ENCODE results near the gene ETFBKMT. TPM values are rescaled to one million over a fixed set of nuclear protein-coding genes. Genes with fewer than 3 reads are reported as not detected.
"Not testable (repeated sequence)": the region's sequence is repeated elsewhere in the genome, so short reads cannot be mapped to it uniquely, and the experiment has no call there.

ETFBKMT gene
- total RNA-seq, 1 donor from 2014 or later = 2.2 TPM

DNA sequence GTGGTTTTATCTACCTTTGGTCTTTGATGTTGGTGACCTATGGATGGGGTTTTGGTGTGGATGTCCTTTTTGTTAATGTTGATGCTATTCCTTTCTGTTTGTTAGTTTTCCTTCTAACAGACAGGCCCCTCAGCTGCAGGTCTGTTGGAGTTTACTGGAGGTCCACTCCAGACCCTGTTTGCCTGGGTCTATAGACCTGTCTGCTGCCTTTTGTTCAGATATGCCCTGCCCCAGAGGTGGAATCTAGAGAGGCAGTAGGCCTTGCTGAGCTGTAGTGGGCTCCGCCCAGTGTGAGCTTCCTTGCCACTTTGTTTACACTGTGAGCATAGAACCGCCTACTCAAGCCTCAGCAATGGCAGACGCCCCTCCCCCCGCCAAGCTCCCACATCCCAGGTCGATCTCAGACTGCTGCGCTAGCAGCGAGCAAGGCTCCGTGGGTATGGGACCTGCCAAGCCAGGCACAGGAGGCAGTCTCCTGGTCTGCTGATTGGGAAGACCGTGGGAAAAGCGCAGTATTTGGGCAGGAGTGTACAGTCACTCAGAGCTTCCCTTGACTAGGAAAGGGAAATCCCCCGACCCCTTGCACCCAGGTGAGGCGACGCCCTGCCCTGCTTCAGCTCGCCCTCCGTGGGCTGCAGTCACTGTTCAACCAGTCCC is 59.2 kb downstream of the ETFBKMT start:
- not testable (repeated sequence) for DNase-seq (ENCODE audit: low read depth in 2 of 2)

DNA sequence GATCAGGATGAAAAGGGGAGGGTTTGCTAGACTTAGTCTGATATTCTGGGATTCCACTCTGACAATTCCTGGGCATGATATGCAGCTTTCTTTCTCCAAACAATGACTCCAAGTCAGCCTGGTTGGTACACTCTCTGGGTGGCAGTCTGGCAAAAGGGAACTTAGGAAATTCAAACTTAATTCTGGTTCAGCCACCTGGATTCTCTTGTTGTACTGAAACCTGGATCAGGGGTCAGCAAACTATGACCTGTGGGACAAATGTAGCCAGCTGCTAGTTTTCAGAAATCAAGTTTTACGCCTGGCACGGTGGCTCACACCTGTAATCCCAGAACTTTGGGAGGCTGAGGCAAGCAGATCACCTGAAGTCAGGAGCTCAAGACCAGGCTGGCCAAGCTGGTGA is 63.1 kb downstream of the ETFBKMT start:
- no peak for DNase-seq (ENCODE audit: low read depth in 2 of 2)

Other genes with a start within 250 kb of the ETFBKMT start
- 5.9 and 8.9 TPM in 2 replicates for gene DENND5B, start 68.6 kb upstream of the ETFBKMT start, total RNA-seq
- 7.8 and 9.0 TPM in 2 replicates for gene AMN1, start 69.3 kb downstream of the ETFBKMT start, total RNA-seq

Data from dermis microvascular lymphatic vessel endothelial cell (primary cell).